Kidney (tissue), 14 donors: ENCODE measurements around the gene ANO1. TPM values are rescaled to one million over a fixed set of nuclear protein-coding genes. Genes with fewer than 3 reads are reported as not detected.

ENCODE experiments used
- DNase-seq, 5 donors: peaks; one replicate each; pipeline ENCODE4 v3.0.0-alpha.2; 2013 to 2020
- FAIRE-seq: peaks from 2 replicates; lab custom pipeline; 2012; peaks lifted over from hg19 to GRCh38; lab: Jason Lieb, UNC
- H3K27ac ChIP-seq, 2 donors: one replicate each; pipeline ENCODE4 v1.7.0; 2013; ENCODE audit warnings: low read depth in 2 of 2, low read length in 2 of 2, inconsistent platforms in 1 of 2
- H3K27me3 ChIP-seq: one replicate; pipeline ENCODE4 v1.7.1; 2013; ENCODE audit warnings: low read length, inconsistent platforms; ENCODE audit not compliant: control insufficient read depth, insufficient read depth
- H3K36me3 ChIP-seq, 3 donors: one replicate each; pipeline versions ENCODE4 v1.7.0 to v1.7.1; 2013; ENCODE audit warnings: low read length in 3 of 3, control low read depth in 1 of 3, inconsistent platforms in 1 of 3; ENCODE audit not compliant: insufficient read depth in 3 of 3, control insufficient read depth in 2 of 3
- H3K4me1 ChIP-seq, 3 donors: one replicate each; pipeline versions ENCODE4 v1.7.0 to v1.7.1; 2013; ENCODE audit warnings: low read length in 3 of 3, inconsistent platforms in 1 of 3, low read depth in 1 of 3; ENCODE audit not compliant: control insufficient read depth in 2 of 3, insufficient read depth in 2 of 3
- H3K4me3 ChIP-seq, 3 donors: one replicate each; pipeline versions ENCODE4 v1.7.0 to v1.8.1; 2013; ENCODE audit warnings: low read length in 3 of 3, control low read depth in 1 of 3, inconsistent platforms in 1 of 3
- H3K9ac ChIP-seq, 3 donors: one replicate each; pipeline versions ENCODE4 v1.7.0 to v1.7.1; 2013; ENCODE audit warnings: low read length in 3 of 3, control low read depth in 1 of 3, inconsistent platforms in 1 of 3
- H3K9me3 ChIP-seq, 3 donors: one replicate each; pipeline versions ENCODE4 v1.7.0 to v1.7.1; 2013; ENCODE audit warnings: low read length in 3 of 3, control low read depth in 1 of 3, inconsistent platforms in 1 of 3; ENCODE audit not compliant: control insufficient read depth in 2 of 3, insufficient read depth in 1 of 3
- CTCF ChIP-seq: IDR thresholded peaks from 3 replicates; pipeline ENCODE4 v1.5.1; 2012; ENCODE audit warnings: mild to moderate bottlenecking, moderate library complexity, borderline replicate concordance; ENCODE audit not compliant: insufficient read depth; ENCODE audit errors: extremely low read depth
- intact Hi-C: fragments of 100-400 bp; cut with DNase I; formaldehyde crosslinking; loops from one replicate; pipeline ENCODE4 v1.11.1; 2022
- polyA plus RNA-seq: library from polyadenylated mRNA; stranded (reverse); fragments of 350-450 nt; fragmentation: Illumina TruSeq; extraction: RNeasy Lipid Tissue Mini Kit (QIAGEN cat#74804); gene quantifications from one replicate; pipeline ENCODE4 v1.2.3, GENCODE V29; 2014; ENCODE audit warnings: low read depth, low replicate concordance; ENCODE audit not compliant: insufficient read depth
- total RNA-seq: library from RNA; stranded (reverse); fragmentation: NEBNext Ultra II Directional; extraction: Animal tissue kit (Norgen Biotek cat#: 25700); gene quantifications from one replicate; pipeline ENCODE4 v1.2.1, GENCODE V29; 2021
- donor health status: control.
- donor health status: control.
- donor health status: control.
- donor health status: control.
- donor health status: control.
- donor health status: DM: yes; HTN: yes; CAD: no.
- donor health status: Normal renal cell carcinoma (clear cell type).

Gene ANO1
- total and polyA plus RNA-seq, 2 donors from 2014 or later: 2.0 to 15.1 TPM

- FAIRE-seq (no peak), DNase-seq (peak in 2 of 5 donors; percentile 54 to 60)
- H3K4me3 ChIP-seq: no peak overlapping the region
- no peak for TF ChIP-seq CTCF
- H3K27me3 ChIP-seq: no peaks in the 10 kb centered on the region
- no peaks in the 10 kb centered on the region for H3K36me3 ChIP-seq
- intact Hi-C loops: no loop called here
- no peaks in the 10 kb centered on the region for H3K4me1 ChIP-seq
- H3K9me3 ChIP-seq: no peaks in the 10 kb centered on the region
- H3K9ac ChIP-seq: no peak overlapping the region
- H3K27ac ChIP-seq: no peak overlapping the region
These were observed 62.8 kb downstream of the ANO1 start for GRCh38 chr11:70140711-70141485.

- Histone ChIP-seq H3K9ac (no peak overlapping the region), H3K4me1 (no peaks in the 10 kb centered on the region), H3K36me3 (no peaks in the 10 kb centered on the region), H3K4me3 (peak overlapping the region in 1 of 3 donors; percentile 14), H3K27ac (no peak overlapping the region), H3K27me3 (no peaks in the 10 kb centered on the region), H3K9me3 (no peaks in the 10 kb centered on the region)
- DNase-seq (peak in 2 of 5 donors; percentile 58 to 88), FAIRE-seq (no peak)
- no peak for TF ChIP-seq CTCF
- intact Hi-C loops: no loop called here
These were observed 63.5 kb downstream of the ANO1 start for GRCh38 chr11:70141486-70142220.

- no peak for TF ChIP-seq CTCF
- no peaks in the 10 kb centered on the region for H3K4me1 ChIP-seq
- H3K27ac ChIP-seq: no peak overlapping the region
- no peak overlapping the region for H3K9ac ChIP-seq
- no peak for FAIRE-seq
- no peak for DNase-seq
- H3K9me3 ChIP-seq: no peaks in the 10 kb centered on the region
- H3K36me3 ChIP-seq: no peaks in the 10 kb centered on the region
- H3K27me3 ChIP-seq: no peaks in the 10 kb centered on the region
- H3K4me3 ChIP-seq: no peak overlapping the region
- intact Hi-C loops: no loop called here
These were observed 64.2 kb downstream of the ANO1 start for GRCh38 chr11:70142221-70142875.
